IPS-NIHi7 (cell line): ENCODE results near the gene TAC3.
"Not testable (repeated sequence)": the region's sequence is repeated elsewhere in the genome, so short reads cannot be mapped to it uniquely, and the experiment has no call there.

Experiments
- DNase-seq: peaks from one replicate; pipeline ENCODE4 v3.0.0; 2012; ENCODE audit warnings: mixed read lengths; ENCODE audit errors: extremely low spot score

The TAC3 gene

GRCh38 chr12:56985714-56986113 lies 30.6 kb downstream of the TAC3 start:
- not testable (repeated sequence) for DNase-seq

- no peak for DNase-seq
These were observed 32.9 kb downstream of the TAC3 start for GRCh38 chr12:56983386-56983785.

GRCh38 chr12:56982578-56983236 lies 33.6 kb downstream of the TAC3 start:
- DNase-seq = not testable (repeated sequence)

- DNase-seq = no peak
These were observed 35.3 kb downstream of the TAC3 start for GRCh38 chr12:56980941-56981530.

- DNase-seq = no peak
These were observed 36.1 kb downstream of the TAC3 start for GRCh38 chr12:56980268-56980667.

- no peak for DNase-seq
These were observed 36.7 kb downstream of the TAC3 start for GRCh38 chr12:56979628-56980027.

- no peak for DNase-seq
These were observed 37.8 kb downstream of the TAC3 start for GRCh38 chr12:56978397-56979138.

GRCh38 chr12:56977361-56977760 lies 39.0 kb downstream of the TAC3 start:
- DNase-seq = not testable (repeated sequence)

GRCh38 chr12:56974224-56974623 lies 42.1 kb downstream of the TAC3 start:
- not testable (repeated sequence) for DNase-seq

GRCh38 chr12:56968910-56969309 lies 47.4 kb downstream of the TAC3 start:
- not testable (repeated sequence) for DNase-seq

GRCh38 chr12:56965997-56966642 lies 50.2 kb downstream of the TAC3 start:
- DNase-seq = not testable (repeated sequence)

- not testable (repeated sequence) for DNase-seq
These were observed 51.2 kb downstream of the TAC3 start for GRCh38 chr12:56965124-56965523.

GRCh38 chr12:56963557-56963956 lies 52.8 kb downstream of the TAC3 start:
- not testable (repeated sequence) for DNase-seq

GRCh38 chr12:56962247-56962646 lies 54.1 kb downstream of the TAC3 start:
- DNase-seq = not testable (repeated sequence)
